Stimulated activated CD8-positive, alpha-beta memory T cell treated with anti-CD3 and anti-CD28 coated beads, Interleukin-12 subunit alpha, Interleukin-12 subunit beta, amount 100 ng/mL, for 4 hours (primary cell): ENCODE results near the gene BCAR3.
"Not testable (repeated sequence)": the region's sequence is repeated elsewhere in the genome, so short reads cannot be mapped to it uniquely, and the experiment has no call there.

ENCODE experiments used
- DNase-seq: peaks from one replicate; pipeline ENCODE4 v3.0.0-alpha.2; 2020; ENCODE audit warnings: low read depth

The BCAR3 gene

DNA sequence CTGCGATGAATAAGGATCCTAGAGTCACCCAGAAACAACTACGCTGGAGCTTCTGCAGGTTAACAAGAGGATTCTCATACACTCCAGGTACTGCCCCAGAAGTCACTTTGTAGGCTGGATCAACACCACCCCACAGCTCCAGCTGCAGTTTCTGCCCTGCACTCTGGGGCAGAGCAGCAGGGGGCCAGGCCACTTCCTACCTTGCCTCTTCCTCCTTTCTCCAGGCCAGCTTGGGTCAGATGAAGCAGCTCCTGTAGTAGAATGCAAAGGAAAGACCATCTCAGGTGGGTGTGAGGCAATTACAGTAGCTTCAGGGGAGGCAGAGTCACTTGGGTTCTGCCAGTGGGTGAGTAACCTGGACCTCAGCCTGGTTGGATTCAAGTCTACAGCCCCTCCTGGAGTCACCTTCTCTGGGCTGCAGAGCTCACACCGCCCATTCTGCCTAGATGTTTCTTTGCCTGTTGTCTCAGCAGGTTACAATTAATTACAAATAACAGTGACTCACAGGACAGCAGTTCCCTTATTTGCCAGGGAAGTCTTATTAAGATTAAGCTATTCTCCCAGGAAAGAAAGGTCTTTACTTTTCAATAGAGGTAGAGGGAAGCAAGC, 24.4 kb upstream of the BCAR3 start:
- no peak for DNase-seq

- DNase-seq = no peak
Measured at GRCh38 chr1:93704052-93704451, 22.4 kb upstream of the BCAR3 start.

DNA sequence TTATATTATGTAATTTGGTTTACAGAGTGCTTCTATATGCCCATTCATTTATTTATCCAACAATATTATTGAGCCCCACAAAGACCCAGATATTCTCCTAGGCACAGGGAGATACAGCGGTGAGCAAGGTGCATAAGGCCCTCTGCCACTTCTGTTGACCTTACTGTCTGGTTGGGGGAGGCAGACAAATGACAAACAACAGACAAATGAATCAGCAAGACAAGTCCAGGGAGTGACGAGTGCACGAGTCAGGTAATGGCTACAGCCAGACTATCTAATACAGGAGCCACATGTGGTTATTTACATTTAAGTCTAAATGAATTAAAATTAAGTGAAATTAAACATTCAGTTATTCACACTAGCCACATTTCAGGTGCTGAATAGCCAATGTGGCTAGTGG, 22.0 kb upstream of the BCAR3 start:
- DNase-seq = no peak

DNA sequence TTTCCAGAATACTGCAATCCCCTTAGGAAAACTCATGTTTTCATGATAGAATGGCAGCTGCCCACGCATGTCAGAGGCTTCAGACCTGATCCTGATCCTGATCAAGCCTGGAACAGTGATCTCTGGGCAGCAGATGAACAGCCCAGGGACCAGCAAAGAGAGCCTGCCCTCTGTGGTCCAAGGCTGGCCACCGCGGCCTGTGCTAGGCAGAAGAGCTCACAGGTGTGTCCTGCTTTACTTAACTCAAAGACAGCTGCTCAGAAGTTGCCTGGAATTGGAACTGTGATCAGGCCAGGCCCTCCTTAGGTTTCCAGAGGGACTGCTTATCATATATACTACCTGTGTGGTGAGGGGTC, 21.2 kb upstream of the BCAR3 start:
- DNase-seq = no peak

DNA sequence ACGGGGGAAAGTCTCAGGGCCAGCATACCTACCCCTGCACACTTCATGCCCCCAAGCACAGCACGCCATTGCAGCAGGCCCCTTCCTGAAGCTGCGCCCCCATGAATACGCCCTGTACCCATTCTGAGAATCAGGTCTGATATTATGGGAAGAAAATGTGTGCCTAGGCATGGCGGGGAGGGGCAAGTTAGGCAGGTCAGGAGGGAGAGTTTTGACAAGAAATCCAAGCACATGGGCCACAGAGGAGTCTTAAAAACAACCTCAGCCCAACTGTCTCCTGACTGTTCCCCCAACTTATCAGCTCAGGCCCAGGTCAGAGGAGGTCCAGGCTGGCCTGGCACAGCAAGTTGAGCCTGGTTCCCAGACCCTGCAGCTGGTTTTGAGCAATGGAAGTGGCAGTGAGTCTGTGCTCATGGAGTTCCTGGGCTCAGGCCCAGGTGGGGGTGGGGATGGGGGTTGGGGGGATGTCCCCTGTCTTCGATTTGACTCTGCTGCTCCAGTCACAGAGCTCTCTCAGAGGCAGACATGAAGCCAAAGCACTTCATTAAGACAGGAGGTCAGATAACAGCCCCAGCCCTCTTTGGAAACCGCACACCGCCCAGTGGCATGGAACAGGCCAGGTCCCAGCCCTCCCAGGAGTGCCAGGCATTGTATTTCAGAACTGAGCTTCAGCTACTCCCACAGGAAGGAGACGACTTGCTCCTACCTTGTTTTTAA, 20.6 kb upstream of the BCAR3 start:
- no peak for DNase-seq

GRCh38 chr1:93701629-93702028, 20.0 kb upstream of the BCAR3 start:
- DNase-seq = no peak

DNA sequence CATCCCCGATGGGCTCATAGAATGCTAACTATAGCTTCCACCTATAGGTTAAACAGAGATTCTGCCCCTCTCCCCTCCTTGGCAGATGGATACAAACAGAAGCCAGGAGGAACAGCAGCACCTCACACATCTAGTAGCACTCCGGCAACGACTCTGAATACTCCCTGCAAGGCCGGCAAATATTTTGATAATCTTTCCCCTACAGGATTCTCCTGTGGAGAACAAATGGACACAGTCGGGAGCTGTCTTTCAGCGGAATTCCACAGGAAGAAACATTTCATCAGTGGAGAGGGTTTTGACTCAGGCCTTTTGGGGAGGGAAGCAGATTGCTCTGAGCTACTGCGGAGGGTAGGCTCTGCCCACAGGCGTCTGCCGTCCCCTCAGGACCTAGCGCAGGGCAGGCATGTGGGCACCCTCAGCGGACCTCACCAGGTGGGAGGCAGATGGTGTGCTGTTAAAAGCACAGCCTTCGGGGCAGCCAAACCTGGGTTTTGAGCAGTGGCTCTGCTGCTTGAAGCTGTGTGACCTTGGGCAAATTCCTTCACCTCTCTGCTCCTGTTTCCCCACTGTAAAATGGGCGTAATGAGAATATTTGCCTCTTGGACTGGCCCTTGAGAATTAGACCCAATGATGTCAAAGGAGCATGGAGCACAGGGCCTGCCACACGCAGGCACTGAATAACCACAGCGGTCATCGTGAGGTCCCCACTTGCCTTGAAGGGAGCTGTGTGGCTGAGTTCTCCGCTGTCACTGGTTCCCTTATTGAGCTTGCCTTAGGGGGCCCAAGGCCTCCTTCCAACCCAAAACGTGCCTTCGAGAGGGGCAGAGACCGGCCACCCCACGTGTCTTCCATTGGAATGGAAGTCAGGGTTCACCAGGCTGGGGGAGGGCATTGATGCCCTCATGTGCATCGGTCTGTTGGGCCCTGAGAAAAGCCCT, 19.2 kb upstream of the BCAR3 start:
- DNase-seq = no peak

- no peak for DNase-seq
Measured at GRCh38 chr1:93699503-93700168, 18.0 kb upstream of the BCAR3 start.

- DNase-seq = no peak
Measured at GRCh38 chr1:93699049-93699384, 17.4 kb upstream of the BCAR3 start.

DNA sequence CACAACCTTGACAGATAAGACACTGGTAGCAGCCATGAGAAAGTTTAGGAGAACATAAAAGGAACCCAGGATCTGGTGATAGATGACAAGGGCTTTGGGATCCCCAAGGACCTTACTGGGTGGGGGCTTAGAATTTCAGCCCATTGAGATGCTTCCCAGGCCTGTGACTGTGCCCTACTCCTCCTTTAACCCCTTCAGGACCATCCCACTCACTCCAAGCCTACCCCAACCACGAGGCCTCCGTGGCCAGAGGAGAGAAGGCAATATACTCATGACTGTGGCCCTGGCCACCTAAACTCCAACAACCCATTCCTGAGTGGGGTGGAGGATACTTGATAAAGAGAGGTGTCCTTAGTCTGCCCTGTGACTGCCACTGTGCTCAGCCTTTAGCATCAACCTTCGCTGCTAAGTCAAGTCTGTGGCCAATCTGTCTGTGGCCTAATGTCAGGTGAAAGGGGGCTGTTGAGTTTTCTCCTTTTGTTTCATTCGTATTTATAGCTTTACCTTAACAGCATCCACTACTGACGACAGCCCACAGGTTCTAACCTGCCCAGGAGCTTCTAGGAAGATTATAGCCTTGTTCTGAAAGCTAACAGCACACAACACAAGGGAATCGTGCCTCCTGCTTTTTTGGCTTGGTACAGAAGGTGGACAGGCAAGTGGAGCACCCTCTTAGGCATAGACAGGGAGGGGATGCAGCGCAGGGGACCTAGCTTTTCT, 16.9 kb upstream of the BCAR3 start:
- no peak for DNase-seq

GRCh38 chr1:93697566-93697965, 15.9 kb upstream of the BCAR3 start:
- not testable (repeated sequence) for DNase-seq

DNA sequence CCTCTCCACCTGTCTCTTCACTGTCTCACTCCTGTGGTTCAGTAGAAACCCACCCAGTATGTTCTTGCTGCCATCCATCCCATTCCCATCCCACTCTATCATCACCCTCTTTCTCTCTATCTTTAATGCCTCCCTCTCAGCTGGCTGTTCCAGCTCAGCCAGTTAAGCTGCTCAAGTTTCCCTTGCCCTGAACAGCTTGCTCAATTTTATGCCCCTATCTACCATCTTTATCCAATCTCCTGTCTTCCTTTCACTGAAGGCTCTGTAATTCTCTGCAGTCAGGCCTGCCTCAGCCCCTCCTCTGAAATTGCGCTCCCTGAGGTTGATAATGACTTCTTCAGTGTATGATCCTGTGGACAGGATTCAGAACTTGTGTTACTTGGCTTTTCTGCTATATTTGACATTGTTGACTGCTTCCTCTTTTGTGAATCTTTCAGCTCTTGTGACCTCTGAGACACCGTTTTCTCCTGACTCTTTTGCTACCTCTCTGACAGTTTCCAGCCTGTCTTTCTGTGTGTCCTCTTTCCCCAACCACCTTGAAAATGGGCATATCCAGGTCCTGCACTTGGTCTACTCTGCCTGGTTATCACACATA, 13.9 kb upstream of the BCAR3 start:
- DNase-seq = no peak

DNA sequence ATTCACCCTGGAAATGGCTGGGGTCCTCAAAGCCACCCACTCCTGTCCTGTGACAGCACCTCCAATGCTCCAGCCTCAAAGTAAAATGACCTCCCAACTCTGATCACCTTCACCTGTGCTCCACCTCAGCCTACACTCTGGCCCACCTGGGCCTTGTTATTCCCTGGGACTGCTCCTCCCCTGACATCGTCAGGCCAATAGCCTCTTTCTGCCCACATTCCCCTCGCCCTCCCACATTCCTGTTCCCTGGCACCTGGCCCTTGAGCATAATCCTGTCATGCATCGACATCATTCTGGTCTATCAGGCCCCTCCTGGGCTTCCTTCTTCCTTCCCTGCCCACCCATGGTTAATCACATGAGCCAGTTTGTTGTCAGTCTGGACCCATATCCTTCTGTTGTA, 13.2 kb upstream of the BCAR3 start:
- no peak for DNase-seq

- no peak for DNase-seq
Measured at GRCh38 chr1:93694039-93694438, 12.4 kb upstream of the BCAR3 start.

DNA sequence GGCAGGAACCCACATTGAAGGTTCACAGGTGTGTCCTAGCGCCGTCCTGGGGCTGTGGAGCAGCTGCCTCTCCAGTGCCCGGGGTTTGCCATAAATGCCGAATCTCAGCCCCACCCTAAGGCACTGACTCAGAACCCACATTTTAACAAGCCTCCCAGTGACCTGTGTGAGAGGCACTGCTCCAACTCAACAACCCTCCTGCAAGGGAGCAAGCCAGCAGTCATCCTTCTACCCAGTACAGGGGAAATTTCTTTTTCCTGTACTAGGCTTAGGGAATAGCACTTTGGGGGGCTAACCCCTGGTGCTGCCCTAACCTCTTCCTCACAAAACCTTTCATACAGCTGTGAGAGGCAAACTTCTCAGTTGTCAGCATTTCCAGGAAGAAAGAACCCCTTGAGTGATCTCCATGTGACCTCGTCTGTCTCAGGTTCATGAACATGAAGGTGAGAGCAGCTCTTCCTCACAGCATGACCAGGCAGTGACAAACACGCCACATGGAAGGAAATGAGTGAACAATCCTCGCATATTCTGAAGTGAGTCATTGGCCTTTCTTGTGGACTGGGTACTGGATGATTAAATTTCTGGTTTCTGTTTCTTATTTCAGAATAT, 11.4 kb upstream of the BCAR3 start:
- no peak for DNase-seq

- no peak for DNase-seq
Measured at GRCh38 chr1:93692451-93692861, 10.8 kb upstream of the BCAR3 start.

DNA sequence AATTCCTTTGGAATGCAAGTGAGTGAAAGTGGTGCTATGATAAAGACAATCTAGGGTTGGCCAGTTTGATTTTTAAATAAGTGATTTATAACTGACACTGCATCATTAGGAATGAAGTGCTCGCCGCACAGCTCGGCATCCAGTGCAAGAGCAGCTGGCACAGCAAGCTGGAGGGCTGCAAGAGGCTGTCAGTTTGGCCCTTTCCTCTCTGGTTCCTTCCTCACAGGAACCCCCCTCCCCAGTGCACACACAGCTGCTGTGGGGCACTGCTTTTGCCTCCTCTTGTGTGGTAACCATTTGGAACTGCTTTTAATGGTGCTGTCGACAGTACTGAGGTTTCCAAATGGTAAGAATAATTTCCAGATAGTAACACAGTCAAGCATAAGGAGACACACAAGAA, 10.4 kb upstream of the BCAR3 start:
- DNase-seq = no peak

DNA sequence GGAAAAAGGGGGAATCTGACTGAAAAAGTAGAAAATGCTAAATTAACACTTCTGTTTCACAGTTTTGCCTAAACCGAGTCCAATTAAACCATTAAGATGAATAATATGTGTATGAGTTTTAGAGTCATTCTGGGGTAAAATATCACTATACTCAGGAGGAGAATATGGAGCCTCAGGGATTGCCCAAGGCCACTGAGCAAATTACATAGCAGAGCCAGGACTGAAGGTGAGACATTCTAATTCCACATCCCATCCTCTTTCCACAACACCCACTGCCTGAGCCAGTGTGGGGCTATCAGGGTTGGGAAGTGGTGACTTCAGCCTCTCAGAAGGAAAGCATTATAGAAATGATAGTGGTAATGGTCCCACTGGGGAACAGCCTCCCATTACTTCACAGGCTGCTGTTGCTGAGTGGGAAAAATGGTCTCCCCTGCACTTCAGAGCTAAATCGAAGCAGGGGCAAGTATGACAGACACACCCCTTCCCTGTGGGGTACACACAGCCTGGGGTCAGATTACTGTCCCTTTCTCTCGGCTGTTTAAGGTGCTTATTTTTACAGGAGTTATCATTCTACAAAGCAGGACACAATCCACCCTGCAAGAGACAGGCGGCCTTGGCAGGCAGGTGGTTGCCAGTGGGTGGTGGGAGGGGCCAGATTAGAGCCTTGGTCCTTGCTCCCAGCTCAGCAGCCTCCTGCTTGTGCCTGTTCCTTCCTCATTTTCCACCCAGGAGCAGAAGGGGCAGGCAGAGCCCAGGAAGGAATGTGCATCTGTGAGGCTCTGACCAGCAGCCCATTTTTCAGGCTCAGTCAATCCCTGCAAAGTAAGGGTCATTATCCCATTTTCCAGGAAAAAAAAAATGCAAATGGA, 9.5 kb upstream of the BCAR3 start:
- DNase-seq = no peak

GRCh38 chr1:93690341-93690740, 8.7 kb upstream of the BCAR3 start:
- no peak for DNase-seq
